Measurements from ENCODE around the gene PANK4. TPM values are rescaled to one million over a fixed set of nuclear protein-coding genes. Genes with fewer than 3 reads are reported as not detected.
A peak's percentile ranks its signal among the peaks of the same experiment; 100 is the strongest.

The PANK4 gene
- total and polyA plus RNA-seq, 2 donors = 21.6 to 27.1 TPM

DNA sequence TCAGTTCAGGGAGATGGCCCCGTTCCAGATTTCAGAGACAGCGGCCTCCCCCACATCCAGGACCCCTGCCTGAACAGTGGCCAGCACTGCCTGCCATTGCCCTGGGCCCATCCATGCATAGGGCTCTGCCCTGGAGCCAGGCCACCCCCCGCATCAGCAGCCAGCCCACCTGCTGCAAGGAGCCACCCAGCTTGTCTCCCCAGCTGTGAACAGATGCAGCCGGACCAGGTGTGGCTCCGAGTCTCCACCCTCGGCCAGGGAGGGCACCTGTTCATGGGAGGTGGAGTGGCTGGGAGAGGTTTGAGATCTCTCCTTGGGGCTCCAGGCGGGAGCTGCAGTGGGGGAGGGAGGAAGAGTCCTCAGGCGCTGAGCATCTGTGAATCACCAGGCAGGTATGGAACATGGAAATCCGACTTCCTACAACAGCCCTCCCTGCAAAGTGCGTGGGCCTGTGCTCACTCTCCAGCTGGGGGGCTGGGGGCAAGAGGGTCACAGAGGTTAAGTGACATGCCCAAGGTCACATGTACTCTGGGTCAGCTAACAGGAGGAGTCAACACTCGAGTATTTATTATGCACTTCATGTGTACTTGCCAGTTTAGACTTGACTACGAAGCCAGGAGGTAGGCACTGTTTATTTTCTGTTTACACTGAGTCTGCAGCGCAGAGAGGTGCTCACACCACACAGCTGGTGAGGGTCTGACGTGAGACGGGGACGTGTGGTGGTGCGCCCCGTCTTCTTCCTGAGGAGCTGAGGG is 8.5 kb upstream of the PANK4 start:
- DNase-seq (ENCODE audit: low read depth in 6 of 9, low spot score in 9 of 9) = peak in 2 of 9 donors; percentile 65 to 67
- H3K27me3 ChIP-seq (ENCODE audit: control insufficient read depth in 2 of 2, insufficient read depth in 1 of 2, low read length in 1 of 2) = peaks cover 23 to 90% of the 10 kb centered on the region in 2 donors
- H3K36me3 ChIP-seq (ENCODE audit: control insufficient read depth in 2 of 2, insufficient read depth in 2 of 2, low read length in 1 of 2) = no peaks in the 10 kb centered on the region
- no peak overlapping the region for H3K27ac ChIP-seq (ENCODE audit: low read depth in 1 of 2, low read length in 1 of 2)
- peaks cover 19 to 44% of the 10 kb centered on the region in 2 donors for H3K4me1 ChIP-seq (ENCODE audit: control insufficient read depth in 2 of 2, insufficient read depth in 2 of 2, low read length in 2 of 2)
- 51% methylated on average over 18 of the region's 18 CpGs for WGBS
- no peak overlapping the region for H3K4me3 ChIP-seq (ENCODE audit: low read length in 2 of 2)
- peaks cover 0 to 8% of the 10 kb centered on the region in 2 donors for H3K9me3 ChIP-seq (ENCODE audit: control insufficient read depth in 2 of 2, insufficient read depth in 1 of 2, low read length in 1 of 2)

DNA sequence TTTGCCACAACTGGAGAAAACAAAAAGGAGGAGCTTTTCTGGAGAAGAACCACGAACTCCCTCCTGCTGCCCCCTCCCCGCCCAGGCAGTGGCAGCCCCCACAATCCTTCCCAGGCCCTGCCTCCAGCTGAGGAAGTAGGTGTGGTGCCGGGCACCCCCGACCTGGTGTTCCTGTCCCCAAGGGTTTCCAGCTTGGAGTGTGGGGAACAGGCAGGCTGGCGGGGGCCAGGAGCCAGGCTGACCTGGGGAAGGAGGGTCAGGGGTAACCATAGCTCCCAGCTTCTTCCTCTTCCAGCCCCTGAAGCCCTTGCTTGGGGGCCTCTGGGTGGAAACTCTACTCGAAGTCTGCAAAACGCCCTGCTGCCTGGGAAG is 7.9 kb upstream of the PANK4 start:
- H3K36me3 ChIP-seq (ENCODE audit: control insufficient read depth in 2 of 2, insufficient read depth in 2 of 2, low read length in 1 of 2) = no peaks in the 10 kb centered on the region
- DNase-seq (ENCODE audit: low read depth in 6 of 9, low spot score in 9 of 9) = no peak
- 22% methylated on average over 7 of the region's 7 CpGs for WGBS
- H3K27me3 ChIP-seq (ENCODE audit: control insufficient read depth in 2 of 2, insufficient read depth in 1 of 2, low read length in 1 of 2) = peaks cover 29 to 92% of the 10 kb centered on the region in 2 donors
- peaks cover 0 to 3% of the 10 kb centered on the region in 2 donors for H3K9me3 ChIP-seq (ENCODE audit: control insufficient read depth in 2 of 2, insufficient read depth in 1 of 2, low read length in 1 of 2)
- H3K4me3 ChIP-seq (ENCODE audit: low read length in 2 of 2) = no peak overlapping the region
- H3K27ac ChIP-seq (ENCODE audit: low read depth in 1 of 2, low read length in 1 of 2) = no peak overlapping the region
- H3K4me1 ChIP-seq (ENCODE audit: control insufficient read depth in 2 of 2, insufficient read depth in 2 of 2, low read length in 2 of 2) = peaks cover 20 to 40% of the 10 kb centered on the region in 2 donors

DNA sequence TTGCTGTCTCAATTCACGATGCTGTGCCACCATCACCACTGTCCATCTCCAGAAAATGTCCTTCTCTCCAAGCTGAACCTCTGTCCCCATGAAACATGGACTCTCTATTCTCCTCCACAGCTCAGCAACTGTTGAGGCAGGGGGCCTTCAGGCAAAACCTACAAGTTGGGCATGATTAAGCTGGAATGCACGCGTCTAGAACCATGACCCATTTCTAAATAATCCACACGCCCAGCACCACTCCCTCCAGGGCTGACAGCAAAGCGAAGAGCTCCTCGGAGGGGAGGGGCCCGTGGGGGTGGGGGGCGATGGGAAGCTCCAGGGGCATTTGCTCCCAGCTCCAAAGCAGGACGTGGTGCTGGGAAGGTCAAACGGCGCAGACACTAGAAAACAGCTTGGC is 7.0 kb upstream of the PANK4 start:
- WGBS = 94% methylated on average over 11 of the region's 11 CpGs
- H3K4me3 ChIP-seq (ENCODE audit: low read length in 2 of 2) = no peak overlapping the region
- peaks cover 26 to 42% of the 10 kb centered on the region in 2 donors for H3K4me1 ChIP-seq (ENCODE audit: control insufficient read depth in 2 of 2, insufficient read depth in 2 of 2, low read length in 2 of 2)
- peaks cover 38 to 94% of the 10 kb centered on the region in 2 donors for H3K27me3 ChIP-seq (ENCODE audit: control insufficient read depth in 2 of 2, insufficient read depth in 1 of 2, low read length in 1 of 2)
- no peak for DNase-seq (ENCODE audit: low read depth in 6 of 9, low spot score in 9 of 9)
- no peaks in the 10 kb centered on the region for H3K36me3 ChIP-seq (ENCODE audit: control insufficient read depth in 2 of 2, insufficient read depth in 2 of 2, low read length in 1 of 2)
- H3K27ac ChIP-seq (ENCODE audit: low read depth in 1 of 2, low read length in 1 of 2) = no peak overlapping the region
- no peaks in the 10 kb centered on the region for H3K9me3 ChIP-seq (ENCODE audit: control insufficient read depth in 2 of 2, insufficient read depth in 1 of 2, low read length in 1 of 2)

DNA sequence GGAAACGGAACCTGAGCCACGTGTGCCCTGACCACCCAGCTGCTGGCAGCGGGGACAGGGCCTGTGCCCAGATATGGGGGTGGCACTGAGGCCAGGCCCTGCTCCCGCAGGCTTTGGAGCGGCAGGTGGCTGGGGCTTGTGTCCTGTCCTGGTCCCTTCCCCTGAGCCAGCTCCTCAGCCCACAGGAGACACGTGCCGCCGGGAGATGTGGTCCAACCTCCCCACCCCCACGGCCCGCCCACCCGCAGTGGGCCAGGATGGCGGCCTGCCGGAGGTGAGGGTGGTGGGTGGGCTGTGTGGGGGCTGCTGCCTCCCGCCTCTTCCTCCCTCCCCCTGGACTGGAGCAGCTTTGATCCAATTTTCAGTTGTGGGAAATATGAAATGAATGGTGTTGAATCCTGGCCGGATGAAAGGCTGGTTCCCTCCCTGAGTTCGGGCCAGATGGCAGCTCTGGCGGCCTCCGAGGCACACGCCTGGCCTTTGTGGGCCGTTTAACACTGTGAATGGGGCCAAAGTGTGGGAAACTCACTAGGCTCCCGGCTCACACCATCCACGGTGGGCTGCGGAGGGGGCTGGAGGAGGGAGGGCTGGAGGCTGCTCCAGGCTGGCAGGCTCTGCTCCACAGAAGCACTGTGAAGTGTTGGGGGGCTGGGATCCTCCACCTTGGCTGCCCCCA is 6.2 kb upstream of the PANK4 start:
- Histone ChIP-seq H3K4me3 (ENCODE audit: low read length in 2 of 2) (no peak overlapping the region), H3K27me3 (ENCODE audit: control insufficient read depth in 2 of 2, insufficient read depth in 1 of 2, low read length in 1 of 2) (peaks cover 46 to 98% of the 10 kb centered on the region in 2 donors), H3K4me1 (ENCODE audit: control insufficient read depth in 2 of 2, insufficient read depth in 2 of 2, low read length in 2 of 2) (peaks cover 26 to 42% of the 10 kb centered on the region in 2 donors), H3K9me3 (ENCODE audit: control insufficient read depth in 2 of 2, insufficient read depth in 1 of 2, low read length in 1 of 2) (no peaks in the 10 kb centered on the region), H3K27ac (ENCODE audit: low read depth in 1 of 2, low read length in 1 of 2) (no peak overlapping the region), H3K36me3 (ENCODE audit: control insufficient read depth in 2 of 2, insufficient read depth in 2 of 2, low read length in 1 of 2) (no peaks in the 10 kb centered on the region)
- WGBS = 95% methylated on average over 23 of the region's 23 CpGs
- DNase-seq (ENCODE audit: low read depth in 6 of 9, low spot score in 9 of 9) = no peak

DNA sequence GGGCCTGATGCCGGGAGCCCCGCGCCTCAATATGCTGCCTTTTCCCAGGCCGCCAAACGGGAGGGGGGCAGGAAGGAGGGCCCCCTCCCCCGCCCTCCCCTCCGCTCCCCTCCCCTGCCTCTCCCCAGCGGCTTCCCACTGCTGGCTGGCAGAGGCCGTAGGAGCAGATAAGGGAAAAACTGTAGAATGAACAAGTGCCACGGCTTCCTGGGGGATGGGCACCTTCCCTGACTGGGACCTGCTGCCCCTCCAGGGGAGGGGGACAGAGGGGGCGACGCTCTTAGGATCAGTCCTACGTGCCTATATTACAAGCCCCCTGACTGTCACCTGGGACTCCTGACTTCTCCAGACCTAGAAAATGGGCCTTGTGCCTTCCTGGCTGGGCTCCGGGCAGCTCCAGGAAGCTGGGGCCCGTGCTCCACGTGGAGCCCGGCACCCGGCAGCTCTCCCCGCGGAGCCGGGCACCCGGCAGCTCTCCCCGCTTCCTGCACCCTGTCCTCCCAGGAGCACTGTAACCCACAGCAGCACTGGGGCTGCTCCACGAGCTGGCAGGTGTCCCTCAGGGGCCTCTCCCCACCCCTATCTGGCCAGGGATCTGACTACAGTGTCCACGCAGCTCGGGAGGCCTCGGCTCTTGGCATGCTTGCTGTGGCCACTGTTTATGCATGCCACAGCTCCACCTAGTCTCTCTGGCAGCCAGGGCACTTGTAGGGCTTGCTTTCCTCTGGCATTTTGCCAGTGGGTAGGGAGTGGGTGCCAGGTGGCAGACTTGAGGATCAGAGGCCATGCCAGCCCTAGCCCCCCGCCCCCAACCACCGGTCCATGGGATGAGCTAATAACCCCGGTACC is 4.3 kb upstream of the PANK4 start:
- no peak overlapping the region for H3K27ac ChIP-seq (ENCODE audit: low read depth in 1 of 2, low read length in 1 of 2)
- H3K4me3 ChIP-seq (ENCODE audit: low read length in 2 of 2) = peak overlapping the region in 1 of 2 donors; percentile 41
- peak in 1 of 9 donors; percentile 24 for DNase-seq (ENCODE audit: low read depth in 6 of 9, low spot score in 9 of 9)
- H3K27me3 ChIP-seq (ENCODE audit: control insufficient read depth in 2 of 2, insufficient read depth in 1 of 2, low read length in 1 of 2) = peaks cover 46 to 90% of the 10 kb centered on the region in 2 donors
- no peaks in the 10 kb centered on the region for H3K36me3 ChIP-seq (ENCODE audit: control insufficient read depth in 2 of 2, insufficient read depth in 2 of 2, low read length in 1 of 2)
- H3K4me1 ChIP-seq (ENCODE audit: control insufficient read depth in 2 of 2, insufficient read depth in 2 of 2, low read length in 2 of 2) = peaks cover 31 to 51% of the 10 kb centered on the region in 2 donors
- no peaks in the 10 kb centered on the region for H3K9me3 ChIP-seq (ENCODE audit: control insufficient read depth in 2 of 2, insufficient read depth in 1 of 2, low read length in 1 of 2)
- 6% methylated on average over 30 of the region's 30 CpGs for WGBS

DNA sequence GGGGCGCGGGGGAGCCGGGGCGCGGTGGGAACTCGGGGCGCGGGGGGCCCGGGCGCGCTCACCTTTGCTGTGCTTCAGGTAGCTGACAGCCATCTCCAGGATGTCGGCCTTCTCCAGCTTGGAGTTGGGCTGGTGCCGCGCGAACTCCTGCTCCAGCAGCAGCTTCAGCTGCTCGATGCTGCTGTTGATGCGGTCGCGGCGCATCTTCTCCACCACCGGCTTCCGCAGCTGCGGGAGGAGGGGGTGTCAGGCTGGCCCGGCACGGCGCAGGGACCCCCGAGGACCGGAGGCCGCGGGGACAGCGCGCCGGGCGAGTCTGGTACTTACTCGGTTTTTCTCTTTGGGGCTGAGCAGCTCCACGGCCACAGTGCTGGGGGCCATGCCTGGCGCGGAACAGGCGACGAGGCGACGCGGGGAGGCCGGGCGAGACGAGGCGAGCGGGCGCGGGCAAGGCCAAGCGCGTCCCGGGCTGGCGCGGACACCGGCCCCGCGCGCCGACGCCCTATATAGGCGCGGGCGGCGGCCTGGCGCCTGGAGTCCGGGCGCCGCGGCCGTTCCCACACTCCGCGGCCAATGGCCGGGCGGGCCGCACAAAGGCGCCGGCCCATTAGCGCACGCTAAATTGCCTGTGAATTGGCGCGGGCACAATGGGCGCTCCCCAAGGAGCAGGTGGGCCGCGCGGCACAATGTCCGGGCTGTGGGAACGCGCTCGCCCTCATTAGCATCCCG is 3.6 kb upstream of the PANK4 start, which contains the start of gene HES5:
TSS of gene HES5 (minus strand) at position 480 of the 729 bp plus-strand sequence. CDS start at position 381, 99 bp downstream.
- H3K27ac ChIP-seq (ENCODE audit: low read depth in 1 of 2, low read length in 1 of 2) = no peak within 1 kb of the TSS
- 1% methylated on average over 91 of the region's 91 CpGs for WGBS
- peaks cover 37 to 51% of the 10 kb centered on the region in 2 donors for H3K4me1 ChIP-seq (ENCODE audit: control insufficient read depth in 2 of 2, insufficient read depth in 2 of 2, low read length in 2 of 2)
- no peaks in the 10 kb centered on the region for H3K36me3 ChIP-seq (ENCODE audit: control insufficient read depth in 2 of 2, insufficient read depth in 2 of 2, low read length in 1 of 2)
- H3K9me3 ChIP-seq (ENCODE audit: control insufficient read depth in 2 of 2, insufficient read depth in 1 of 2, low read length in 1 of 2) = no peaks in the 10 kb centered on the region
- peak in 1 of 9 donors; percentile 37 for DNase-seq (ENCODE audit: low read depth in 6 of 9, low spot score in 9 of 9)
- peaks cover 46 to 82% of the 10 kb centered on the region in 2 donors for H3K27me3 ChIP-seq (ENCODE audit: control insufficient read depth in 2 of 2, insufficient read depth in 1 of 2, low read length in 1 of 2)
- peak within 1 kb of the TSS in 1 of 2 donors; percentile 41 for H3K4me3 ChIP-seq (ENCODE audit: low read length in 2 of 2)

DNA sequence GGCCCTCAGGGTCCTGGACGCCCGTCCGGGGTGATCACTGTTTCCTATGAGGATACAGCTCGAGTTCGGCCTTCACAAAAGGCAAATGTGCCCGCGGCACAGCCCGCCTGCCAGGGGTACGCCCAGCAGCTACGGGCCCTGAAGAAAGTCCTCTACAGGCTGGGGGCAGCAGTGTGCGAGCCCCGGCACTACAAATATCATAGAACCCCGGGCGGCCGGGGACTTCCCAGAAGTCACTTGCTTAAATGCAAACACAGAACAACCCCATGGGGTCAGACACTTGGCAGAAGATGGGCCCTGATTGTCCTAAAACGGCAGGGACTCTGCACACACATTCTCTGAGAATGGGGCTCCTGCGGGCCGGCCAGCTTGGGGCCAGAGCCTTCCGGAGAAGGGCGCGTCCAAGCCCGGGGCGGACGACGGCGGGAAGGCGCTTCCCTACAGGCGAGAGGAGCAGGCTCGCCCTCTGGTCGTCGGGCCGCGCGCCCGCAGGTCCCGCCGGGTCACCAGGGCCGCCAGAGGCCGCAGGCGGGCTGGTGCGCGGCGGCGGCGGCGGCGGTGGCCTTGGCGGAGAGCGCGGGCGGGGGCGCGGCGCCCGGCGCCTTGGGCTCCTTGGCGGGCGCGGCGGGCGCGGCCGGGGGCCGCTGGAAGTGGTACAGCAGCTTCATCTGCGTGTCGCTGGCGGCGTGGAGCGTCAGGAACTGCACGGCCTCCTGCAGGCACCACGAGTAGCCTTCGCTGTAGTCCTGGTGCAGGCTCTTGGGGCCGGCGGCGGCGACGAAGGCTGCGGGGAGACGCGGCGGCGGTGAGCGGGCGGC is 2.8 kb upstream of the PANK4 start:
- Histone ChIP-seq H3K27me3 (ENCODE audit: control insufficient read depth in 2 of 2, insufficient read depth in 1 of 2, low read length in 1 of 2) (peaks cover 46 to 74% of the 10 kb centered on the region in 2 donors), H3K9me3 (ENCODE audit: control insufficient read depth in 2 of 2, insufficient read depth in 1 of 2, low read length in 1 of 2) (no peaks in the 10 kb centered on the region), H3K4me1 (ENCODE audit: control insufficient read depth in 2 of 2, insufficient read depth in 2 of 2, low read length in 2 of 2) (peaks cover 41 to 51% of the 10 kb centered on the region in 2 donors), H3K36me3 (ENCODE audit: control insufficient read depth in 2 of 2, insufficient read depth in 2 of 2, low read length in 1 of 2) (no peaks in the 10 kb centered on the region), H3K27ac (ENCODE audit: low read depth in 1 of 2, low read length in 1 of 2) (no peak overlapping the region), H3K4me3 (ENCODE audit: low read length in 2 of 2) (peak overlapping the region in 1 of 2 donors; percentile 41)
- WGBS = 3% methylated on average over 84 of the region's 84 CpGs
- peak in 1 of 9 donors; percentile 44 for DNase-seq (ENCODE audit: low read depth in 6 of 9, low spot score in 9 of 9)

DNA sequence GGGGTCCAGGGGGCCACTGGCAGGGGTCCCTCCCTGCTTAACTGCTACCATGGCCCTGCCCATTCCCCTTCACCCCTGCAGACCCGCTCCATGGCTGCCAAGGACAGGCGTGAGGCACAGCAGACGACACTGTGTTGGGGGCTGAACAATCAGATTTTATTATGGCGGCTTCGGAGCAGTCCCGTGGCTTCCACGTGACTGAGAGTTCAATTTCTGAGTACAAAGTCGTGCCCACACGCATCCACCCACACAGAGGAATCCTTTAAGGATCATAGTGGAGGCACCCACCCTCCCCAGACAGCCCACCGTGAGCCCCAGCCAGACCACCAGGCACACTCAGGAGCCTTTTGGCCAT is 2.2 kb upstream of the PANK4 start:
- H3K9me3 ChIP-seq (ENCODE audit: control insufficient read depth in 2 of 2, insufficient read depth in 1 of 2, low read length in 1 of 2) = no peaks in the 10 kb centered on the region

More for the DNA sequence above, 2.2 kb upstream of the PANK4 start:
- WGBS = 75% methylated on average over 10 of the region's 10 CpGs
- peaks cover 46 to 69% of the 10 kb centered on the region in 2 donors for H3K27me3 ChIP-seq (ENCODE audit: control insufficient read depth in 2 of 2, insufficient read depth in 1 of 2, low read length in 1 of 2)
- H3K4me1 ChIP-seq (ENCODE audit: control insufficient read depth in 2 of 2, insufficient read depth in 2 of 2, low read length in 2 of 2) = peaks cover 44 to 52% of the 10 kb centered on the region in 2 donors
- DNase-seq (ENCODE audit: low read depth in 6 of 9, low spot score in 9 of 9) = no peak
- no peak overlapping the region for H3K4me3 ChIP-seq (ENCODE audit: low read length in 2 of 2)
- H3K36me3 ChIP-seq (ENCODE audit: control insufficient read depth in 2 of 2, insufficient read depth in 2 of 2, low read length in 1 of 2) = no peaks in the 10 kb centered on the region
- no peak overlapping the region for H3K27ac ChIP-seq (ENCODE audit: low read depth in 1 of 2, low read length in 1 of 2)

Data from thymus (tissue), 11 donors.